PC-9 (cell line): ENCODE data around the gene PTPRG. TPM values are rescaled to one million over a fixed set of nuclear protein-coding genes. Genes with fewer than 3 reads are reported as not detected.

ENCODE experiments used
- BruUV-seq: library from RNA; stranded (reverse); fragments of 400-500 nt; replicated peaks from 2 replicates; lab custom pipeline; 2021; lab: Mats Ljungman, UMichigan
- CTCF ChIA-PET: fragments of 300-600 bp; sonication (Branson Sonifier 250); formaldehyde crosslinking; loops from one replicate; lab custom pipeline; 2022; ENCODE audit warnings: antibody characterized with exemption; lab: Charles Lee
- POLR2A ChIA-PET: fragments of 300-600 bp; sonication (Branson Sonifier 250); formaldehyde crosslinking; loops from one replicate; lab custom pipeline; 2022; ENCODE audit warnings: antibody characterized with exemption; ENCODE audit not compliant: unreplicated experiment; lab: Charles Lee
- DNase-seq, 2 experiments: peaks; one replicate each; pipeline versions ENCODE4 v3.0.0 to v3.0.0-alpha.2; 2015 to 2022; ENCODE audit warnings: mixed read lengths in 1 of 2
- H2AFZ ChIP-seq: fragments of 200-600 bp; sonication (generic); 2 replicates; pipeline ENCODE4 v1.8.1; 2017; ENCODE audit warnings: antibody characterized with exemption
- H3F3A ChIP-seq: fragments of 200-600 bp; sonication (generic); 2 replicates; pipeline ENCODE4 v1.8.1; 2017; ENCODE audit warnings: antibody characterized with exemption, mild to moderate bottlenecking, low read depth; ENCODE audit not compliant: insufficient read depth
- H3K27ac ChIP-seq: fragments of 200-600 bp; sonication (generic); 2 replicates; pipeline ENCODE4 v1.6.1; 2016; ENCODE audit warnings: mixed run types
- H3K27me3 ChIP-seq: fragments of 200-600 bp; sonication (generic); 2 replicates; pipeline ENCODE4 v1.6.1; 2016; ENCODE audit warnings: low read depth, mixed run types; ENCODE audit not compliant: insufficient read depth
- H3K36me3 ChIP-seq: fragments of 200-600 bp; sonication (generic); 2 replicates; pipeline ENCODE4 v1.6.1; 2016; ENCODE audit warnings: low read depth, mixed run types
- H3K4me1 ChIP-seq: fragments of 200-600 bp; sonication (generic); replicated peaks from 2 replicates; pipeline ENCODE4 v1.6.1; 2016; ENCODE audit warnings: mixed run types; ENCODE audit not compliant: insufficient read depth
- H3K4me2 ChIP-seq: fragments of 200-600 bp; sonication (generic); 2 replicates; pipeline ENCODE4 v1.6.1; 2017; ENCODE audit warnings: mixed run types
- H3K4me3 ChIP-seq: fragments of 200-600 bp; sonication (generic); 2 replicates; pipeline ENCODE4 v1.6.1; 2016; ENCODE audit warnings: mixed run types
- H3K79me2 ChIP-seq: fragments of 200-600 bp; sonication (generic); 2 replicates; pipeline ENCODE4 v1.6.1; 2017; ENCODE audit warnings: low read depth, mixed run types
- H3K9me2 ChIP-seq: fragments of 200-600 bp; sonication (generic); 2 replicates; pipeline ENCODE4 v1.8.1; 2017; ENCODE audit warnings: mild to moderate bottlenecking; ENCODE audit not compliant: insufficient read depth
- H3K9me3 ChIP-seq: fragments of 200-600 bp; sonication (generic); 2 replicates; pipeline ENCODE4 v1.8.1; 2016; ENCODE audit warnings: low read depth; ENCODE audit not compliant: insufficient read depth
- H4K20me1 ChIP-seq: fragments of 200-600 bp; sonication (generic); 2 replicates; pipeline ENCODE4 v1.8.1; 2017; ENCODE audit not compliant: insufficient read depth
- EZH2 ChIP-seq: fragments of 200-600 bp; sonication (generic); IDR thresholded peaks from 2 replicates; pipeline ENCODE4 v1.8.0; 2017; ENCODE audit warnings: antibody characterized with exemption, low read depth
- intact Hi-C: fragments of 100-400 bp; cut with micrococcal nuclease; formaldehyde crosslinking; loops from one replicate; pipeline ENCODE4 v1.10.0; 2022; ENCODE audit not compliant: unreplicated experiment
- total RNA-seq: library from RNA; stranded (reverse); gene quantifications from 2 replicates; pipeline ENCODE4 v1.2.3, GENCODE V29; 2021
- TF ChIP-seq, protein P1 (sequence below): fragments of 200-600 bp; sonication (generic); conservative IDR thresholded peaks from 2 replicates; pipeline ENCODE4 v1.6.1; 2017; ENCODE audit warnings: mixed run types, antibody characterized with exemption, mild to moderate bottlenecking, moderate library complexity

Gene PTPRG
- total RNA-seq, 1 experiment from 2014 or later = 32.9 TPM

DNA sequence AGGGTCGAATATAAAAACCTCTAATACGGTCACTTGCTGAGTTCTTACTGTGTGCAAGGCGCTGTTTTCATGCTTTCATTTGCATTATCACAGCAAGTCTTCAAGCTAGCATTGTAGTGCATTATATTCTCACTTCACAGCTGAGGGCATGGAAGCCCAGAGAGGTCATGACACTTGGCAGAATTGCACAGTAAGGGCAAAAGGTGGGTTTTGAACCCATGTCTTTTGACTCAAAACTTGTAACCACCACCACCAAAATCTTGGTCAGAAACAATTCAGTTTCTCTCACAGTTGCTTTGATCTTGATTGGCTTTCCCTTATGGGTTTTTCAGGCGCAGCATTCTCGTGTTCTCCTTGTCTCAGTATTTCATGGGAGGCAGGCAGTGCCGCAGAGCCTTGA is 371.1 kb downstream of the PTPRG start:
- CTCF ChIA-PET = no interaction called here
- intact Hi-C loops = no loop called here
- no peaks in the 10 kb centered on the region for H3K9me2 ChIP-seq
- H3K4me2 ChIP-seq = no peak overlapping the region
- BruUV-seq = no TSS peak
- TF ChIP-seq, protein P1, sequence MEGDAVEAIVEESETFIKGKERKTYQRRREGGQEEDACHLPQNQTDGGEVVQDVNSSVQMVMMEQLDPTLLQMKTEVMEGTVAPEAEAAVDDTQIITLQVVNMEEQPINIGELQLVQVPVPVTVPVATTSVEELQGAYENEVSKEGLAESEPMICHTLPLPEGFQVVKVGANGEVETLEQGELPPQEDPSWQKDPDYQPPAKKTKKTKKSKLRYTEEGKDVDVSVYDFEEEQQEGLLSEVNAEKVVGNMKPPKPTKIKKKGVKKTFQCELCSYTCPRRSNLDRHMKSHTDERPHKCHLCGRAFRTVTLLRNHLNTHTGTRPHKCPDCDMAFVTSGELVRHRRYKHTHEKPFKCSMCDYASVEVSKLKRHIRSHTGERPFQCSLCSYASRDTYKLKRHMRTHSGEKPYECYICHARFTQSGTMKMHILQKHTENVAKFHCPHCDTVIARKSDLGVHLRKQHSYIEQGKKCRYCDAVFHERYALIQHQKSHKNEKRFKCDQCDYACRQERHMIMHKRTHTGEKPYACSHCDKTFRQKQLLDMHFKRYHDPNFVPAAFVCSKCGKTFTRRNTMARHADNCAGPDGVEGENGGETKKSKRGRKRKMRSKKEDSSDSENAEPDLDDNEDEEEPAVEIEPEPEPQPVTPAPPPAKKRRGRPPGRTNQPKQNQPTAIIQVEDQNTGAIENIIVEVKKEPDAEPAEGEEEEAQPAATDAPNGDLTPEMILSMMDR = no peak
- no peak for TF ChIP-seq EZH2
- H3K79me2 ChIP-seq = no peaks in the 10 kb centered on the region
- no peaks in the 10 kb centered on the region for H3K9me3 ChIP-seq
- H3F3A ChIP-seq = no peaks in the 10 kb centered on the region
- H2AFZ ChIP-seq = no peak overlapping the region
- no peak overlapping the region for H3K27ac ChIP-seq
- no peak overlapping the region for H3K4me3 ChIP-seq
- no peak for DNase-seq
- H3K27me3 ChIP-seq = no peaks in the 10 kb centered on the region
- H3K4me1 ChIP-seq = no peaks in the 10 kb centered on the region
- POLR2A ChIA-PET = no interaction called here
- H3K36me3 ChIP-seq = no peaks in the 10 kb centered on the region
- H4K20me1 ChIP-seq = no peaks in the 10 kb centered on the region

DNA sequence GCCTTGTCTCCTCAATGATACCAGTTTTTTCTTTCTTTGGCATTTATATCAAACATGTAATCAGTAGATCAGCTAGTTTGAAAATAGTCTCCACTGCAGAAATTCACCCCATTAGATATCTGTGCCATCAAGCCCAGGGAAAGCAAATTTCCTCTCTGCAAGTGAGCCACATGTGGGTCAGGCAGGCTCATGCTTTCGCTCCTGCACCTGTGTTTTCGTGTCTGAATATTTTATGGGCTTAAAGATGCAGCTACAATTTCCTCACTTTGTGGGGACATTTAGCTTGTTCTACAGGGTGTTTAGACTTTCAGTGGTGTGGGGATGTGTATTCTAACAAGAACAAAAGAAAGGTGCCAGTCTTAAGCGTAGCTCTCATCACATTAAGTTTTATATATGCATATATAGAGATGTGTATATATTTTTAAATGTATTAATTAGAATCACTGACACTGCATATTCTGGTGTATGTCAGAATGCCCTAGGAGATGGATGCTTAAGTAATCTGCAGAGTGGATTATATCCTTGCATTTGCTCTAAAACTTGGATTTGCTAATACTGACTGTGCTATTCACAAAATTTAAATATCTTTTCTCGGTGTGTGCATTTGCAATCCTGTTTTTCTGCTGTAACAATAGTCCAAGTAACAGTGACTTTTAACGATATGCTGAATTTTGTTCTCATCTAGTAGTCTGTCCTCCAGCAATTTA is 372.6 kb downstream of the PTPRG start:
- no peak for DNase-seq
- Histone ChIP-seq H3K79me2 (no peaks in the 10 kb centered on the region), H3K9me2 (no peaks in the 10 kb centered on the region), H3K36me3 (no peaks in the 10 kb centered on the region), H3F3A (no peaks in the 10 kb centered on the region), H3K9me3 (no peaks in the 10 kb centered on the region), H3K27ac (no peak overlapping the region), H4K20me1 (no peaks in the 10 kb centered on the region), H3K4me2 (no peak overlapping the region), H2AFZ (no peak overlapping the region), H3K4me3 (no peak overlapping the region), H3K27me3 (no peaks in the 10 kb centered on the region), H3K4me1 (no peaks in the 10 kb centered on the region)
- POLR2A ChIA-PET = no interaction called here
- no peak for TF ChIP-seq EZH2
- TF ChIP-seq, protein P1 = no peak
- intact Hi-C loops = no loop called here
- CTCF ChIA-PET = interaction anchor here (0.5 kb wide), 1 partner anchor 14 kb away, joined by 4 read pairs; no protein-coding TSS in a partner anchor
- no TSS peak for BruUV-seq

DNA sequence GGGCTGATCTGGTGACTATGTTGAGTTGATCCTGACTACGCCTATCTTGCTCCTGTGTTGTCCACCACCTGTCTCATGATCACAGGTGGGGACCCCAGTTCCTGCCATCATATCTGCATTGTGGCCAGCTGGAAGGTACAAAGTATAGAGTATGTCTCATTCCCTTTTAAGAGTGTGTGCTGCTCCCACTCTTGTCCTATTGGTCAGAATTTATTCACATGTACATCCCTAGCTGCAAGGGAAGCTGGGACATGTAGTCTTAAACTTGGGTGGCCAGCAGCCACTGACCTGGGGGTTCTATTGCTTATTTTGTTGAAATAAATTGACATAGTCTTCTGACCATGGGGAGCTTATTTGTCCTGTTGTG is 373.1 kb downstream of the PTPRG start:
- Histone ChIP-seq H2AFZ (no peak overlapping the region), H3K9me2 (no peaks in the 10 kb centered on the region), H3K4me1 (no peaks in the 10 kb centered on the region), H3K79me2 (no peaks in the 10 kb centered on the region), H3K36me3 (no peaks in the 10 kb centered on the region), H4K20me1 (no peaks in the 10 kb centered on the region), H3K27ac (no peak overlapping the region), H3K27me3 (no peaks in the 10 kb centered on the region), H3K4me3 (no peak overlapping the region), H3K9me3 (no peaks in the 10 kb centered on the region), H3F3A (no peaks in the 10 kb centered on the region), H3K4me2 (no peak overlapping the region)
- POLR2A ChIA-PET = no interaction called here
- intact Hi-C loops = no loop called here
- CTCF ChIA-PET = interaction anchor here (0.5 kb wide), 1 partner anchor 13 kb away, joined by 4 read pairs; no protein-coding TSS in a partner anchor
- DNase-seq = no peak
- no TSS peak for BruUV-seq
- TF ChIP-seq, protein P1 = no peak
- TF ChIP-seq EZH2 = no peak
